GM19035 (cell line): ENCODE results near the gene ASCL1.

Experiments used
- ATAC-seq: cut with Tn5 transposase; IDR thresholded peaks from one replicate; pipeline ENCODE4 v1.9.1; 2021; ENCODE audit not compliant: unreplicated experiment

The ASCL1 gene

DNA sequence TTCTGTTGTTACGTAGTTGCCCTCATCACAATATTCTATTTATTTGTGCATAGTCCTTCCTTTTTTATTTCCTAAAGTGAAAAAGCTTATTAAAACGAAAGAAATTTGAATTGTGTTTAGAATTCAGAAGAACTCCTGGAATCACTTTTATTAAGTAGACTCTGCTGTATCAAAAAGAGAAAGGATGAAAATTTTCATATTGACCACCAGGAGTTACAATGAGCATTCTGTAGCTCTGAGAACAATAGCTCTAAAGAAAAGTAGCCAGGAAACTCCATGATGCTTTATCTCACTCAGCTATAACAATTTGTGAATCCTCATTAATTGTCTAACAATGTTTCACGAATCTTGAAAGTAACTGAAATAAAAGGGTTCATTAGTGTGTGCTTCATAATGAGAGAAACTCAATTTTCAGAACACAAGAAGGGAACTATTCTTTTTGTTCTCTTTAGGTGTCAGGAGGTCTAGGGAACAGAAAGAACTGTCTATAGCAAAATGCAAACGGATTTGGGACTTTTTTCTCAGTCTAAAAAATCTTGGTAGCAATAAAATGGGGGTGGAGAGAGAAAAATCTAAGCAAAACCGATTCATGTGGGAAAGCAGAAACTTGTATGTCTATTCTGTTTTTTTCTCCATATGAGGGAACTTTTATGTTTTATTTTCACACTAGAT, 19.3 kb downstream of the ASCL1 start:
- ATAC-seq, result no peak

DNA sequence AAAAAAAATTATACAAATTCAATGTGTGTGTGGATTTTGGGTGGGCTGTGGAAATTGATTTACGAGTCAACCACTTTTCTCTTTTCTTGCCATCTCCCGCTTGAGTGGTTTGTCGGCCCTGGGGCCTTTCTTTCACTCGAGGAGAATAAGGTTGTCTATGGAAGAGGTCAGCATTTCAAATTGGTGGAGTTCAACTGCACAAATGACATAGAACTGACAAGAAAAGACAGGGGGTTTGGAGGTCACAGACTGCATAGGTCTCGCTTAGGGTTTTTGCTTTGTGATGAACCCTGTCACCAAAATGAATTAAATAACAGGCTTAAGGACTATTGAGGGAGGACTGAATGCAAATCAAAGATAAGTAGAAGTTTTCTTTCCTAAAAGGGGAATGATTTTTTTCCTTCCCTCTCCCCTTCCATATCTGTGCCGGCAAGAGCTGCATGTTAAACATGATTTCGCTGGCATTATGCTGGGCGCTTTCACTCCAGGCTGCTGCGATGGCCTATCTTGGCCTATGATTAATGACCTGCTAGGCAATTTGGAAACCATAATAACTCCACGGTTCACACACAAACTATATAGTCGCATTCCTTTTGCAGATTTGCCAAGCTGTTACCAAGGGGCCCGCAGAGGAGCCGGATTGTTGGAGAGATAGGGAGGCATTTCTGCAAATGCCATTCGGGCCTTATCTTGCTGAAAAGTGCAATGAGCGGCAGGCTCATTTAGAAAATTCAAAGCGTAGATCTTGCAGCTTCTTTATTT, 20.7 kb downstream of the ASCL1 start:
- ATAC-seq, result no peak

DNA sequence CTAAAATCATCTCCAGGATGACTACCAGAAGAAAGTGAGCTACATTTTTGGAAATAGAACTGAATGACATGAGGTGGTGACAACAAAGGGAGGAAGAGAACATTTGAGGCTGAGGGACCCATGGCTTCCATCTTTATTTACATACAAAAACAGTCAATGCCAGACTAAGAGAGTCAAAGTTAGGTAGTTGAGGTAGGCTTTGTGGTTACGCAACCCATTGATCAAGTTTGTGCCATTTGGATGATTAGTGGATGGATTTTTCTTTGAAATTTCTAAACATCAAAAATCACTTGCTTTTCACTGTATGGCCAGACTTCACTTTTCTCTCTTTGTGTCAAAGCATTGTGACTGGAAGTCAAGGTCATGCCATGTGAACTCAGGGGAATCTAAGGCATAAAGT, 22.9 kb downstream of the ASCL1 start:
- no peak for ATAC-seq

DNA sequence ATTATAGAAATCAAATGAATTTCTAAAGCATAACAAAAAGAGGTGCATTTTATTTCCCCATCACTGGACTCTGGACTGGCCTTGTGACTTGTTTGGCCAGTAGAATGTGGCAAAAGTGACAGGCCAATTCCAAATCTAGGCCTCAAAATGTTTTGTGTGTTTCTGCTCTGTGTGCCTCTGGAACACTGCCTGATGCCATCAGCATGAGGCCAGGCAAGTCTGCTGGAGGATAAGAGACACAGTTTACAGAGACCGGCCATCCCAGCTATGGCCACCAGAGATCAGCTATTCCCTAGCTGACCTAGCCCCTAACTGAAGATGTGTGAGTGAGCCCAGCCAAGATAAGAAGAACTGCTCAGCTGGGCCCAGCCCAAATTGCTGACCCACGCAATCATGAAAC, 32.9 kb downstream of the ASCL1 start:
- no peak for ATAC-seq

GRCh38 chr12:102992297-102992696, 34.8 kb downstream of the ASCL1 start:
- ATAC-seq, result no peak

- ATAC-seq, result no peak
These were observed 35.2 kb downstream of the ASCL1 start for GRCh38 chr12:102992720-102993119.

DNA sequence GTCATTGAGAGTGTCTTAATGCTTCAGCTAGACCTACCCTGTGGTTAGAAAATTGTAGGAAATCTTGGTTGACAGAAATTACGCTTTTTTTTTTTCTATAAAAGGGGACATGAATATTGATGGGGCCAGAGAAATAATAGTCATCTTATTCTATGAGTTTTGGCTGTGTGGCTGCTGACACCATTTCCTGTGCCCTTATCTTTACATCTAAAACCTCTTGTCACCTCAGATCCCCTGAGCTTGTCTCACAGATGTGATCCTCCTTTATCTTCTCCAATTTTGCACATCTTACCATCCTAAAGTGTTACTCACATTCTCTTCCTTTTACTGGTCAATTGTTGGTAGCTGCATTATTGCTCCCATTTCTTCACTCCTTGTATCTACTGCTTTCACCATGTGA, 36.1 kb downstream of the ASCL1 start:
- ATAC-seq, result no peak

- ATAC-seq, result no peak
These were observed 37.9 kb downstream of the ASCL1 start for GRCh38 chr12:102995372-102995771.
